ENCODE results near the gene SLF1.

Gene SLF1

DNA sequence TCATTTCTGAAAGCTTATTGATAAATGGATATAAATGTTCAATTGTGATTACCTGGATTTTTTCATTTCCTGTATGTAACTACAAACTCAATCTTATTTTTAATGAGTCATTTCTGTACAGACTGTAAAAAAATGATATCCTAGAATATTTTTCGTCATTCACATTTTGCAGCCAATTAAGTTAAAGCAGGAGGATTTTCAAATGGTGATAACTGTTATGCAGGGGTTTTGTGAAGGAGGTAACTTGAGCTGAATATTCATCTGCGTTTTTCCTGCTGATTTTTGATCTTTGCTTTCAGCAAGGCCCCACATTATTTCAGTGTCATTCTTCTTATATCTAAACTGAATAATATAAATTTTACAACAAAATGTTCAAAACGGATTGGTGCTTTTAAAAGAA is 74.1 kb downstream of the SLF1 start:
- no peak overlapping the region for H3K4me2 ChIP-seq (ENCODE audit: low read depth, low read length, poor library complexity, severe bottlenecking)
- H3K9me3 ChIP-seq (ENCODE audit: insufficient read depth, low read depth, low read length), result no peaks in the 10 kb centered on the region
- H3K9ac ChIP-seq (ENCODE audit: low read depth, low read length, poor library complexity, severe bottlenecking), result no peak overlapping the region
- H3K4me3 ChIP-seq (ENCODE audit: low read length, poor library complexity, severe bottlenecking), result no peak overlapping the region
- TF ChIP-seq EZH2phosphoT487 (IDR thresholded peaks at IDR 0.05; ENCODE audit: borderline replicate concordance) (no peak), CTCF (conservative IDR thresholded peaks at IDR 0.05; ENCODE audit: low read length) (no peak)
- no peak overlapping the region for H2AFZ ChIP-seq (ENCODE audit: low read length)
- no peaks in the 10 kb centered on the region for H3K79me2 ChIP-seq (ENCODE audit: insufficient read depth, low read length)
- no peaks in the 10 kb centered on the region for H3K9me2 ChIP-seq (replicated peaks; ENCODE audit: low read depth, low read length)
- H3F3A ChIP-seq (ENCODE audit: low read depth), result no peaks in the 10 kb centered on the region
- no peaks in the 10 kb centered on the region for H4K20me1 ChIP-seq (ENCODE audit: insufficient read depth, low read length, poor library complexity, severe bottlenecking)
- no peaks in the 10 kb centered on the region for H3K27me3 ChIP-seq (ENCODE audit: insufficient read depth, low read length, poor library complexity, severe bottlenecking)
- peaks cover 15% of the 10 kb centered on the region; the same call in 1 of the 2 replicates for H3K36me3 ChIP-seq (ENCODE audit: insufficient read depth, low read length)
- no peaks in the 10 kb centered on the region for H3K4me1 ChIP-seq (ENCODE audit: insufficient read depth, low read length, poor library complexity, severe bottlenecking)

- Histone ChIP-seq H3K79me2 (ENCODE audit: insufficient read depth, low read length) (no peaks in the 10 kb centered on the region), H3K4me3 (ENCODE audit: low read length, poor library complexity, severe bottlenecking) (no peak overlapping the region), H3K9ac (ENCODE audit: low read depth, low read length, poor library complexity, severe bottlenecking) (no peak overlapping the region), H4K20me1 (ENCODE audit: insufficient read depth, low read length, poor library complexity, severe bottlenecking) (no peaks in the 10 kb centered on the region), H3F3A (ENCODE audit: low read depth) (no peaks in the 10 kb centered on the region), H3K9me3 (ENCODE audit: insufficient read depth, low read depth, low read length) (no peaks in the 10 kb centered on the region), H3K9me2 (replicated peaks; ENCODE audit: low read depth, low read length) (no peaks in the 10 kb centered on the region), H3K4me1 (ENCODE audit: insufficient read depth, low read length, poor library complexity, severe bottlenecking) (no peaks in the 10 kb centered on the region), H2AFZ (ENCODE audit: low read length) (no peak overlapping the region), H3K27me3 (ENCODE audit: insufficient read depth, low read length, poor library complexity, severe bottlenecking) (no peaks in the 10 kb centered on the region), H3K4me2 (ENCODE audit: low read depth, low read length, poor library complexity, severe bottlenecking) (no peak overlapping the region), H3K36me3 (ENCODE audit: insufficient read depth, low read length) (peaks cover 15% of the 10 kb centered on the region; the same call in 1 of the 2 replicates)
- TF ChIP-seq EZH2phosphoT487 (IDR thresholded peaks at IDR 0.05; ENCODE audit: borderline replicate concordance), result no peak
- peak; percentile 52 for TF ChIP-seq CTCF (conservative IDR thresholded peaks at IDR 0.05; ENCODE audit: low read length)
These were observed 74.8 kb downstream of the SLF1 start for GRCh38 chr5:94693043-94693822.

DNA sequence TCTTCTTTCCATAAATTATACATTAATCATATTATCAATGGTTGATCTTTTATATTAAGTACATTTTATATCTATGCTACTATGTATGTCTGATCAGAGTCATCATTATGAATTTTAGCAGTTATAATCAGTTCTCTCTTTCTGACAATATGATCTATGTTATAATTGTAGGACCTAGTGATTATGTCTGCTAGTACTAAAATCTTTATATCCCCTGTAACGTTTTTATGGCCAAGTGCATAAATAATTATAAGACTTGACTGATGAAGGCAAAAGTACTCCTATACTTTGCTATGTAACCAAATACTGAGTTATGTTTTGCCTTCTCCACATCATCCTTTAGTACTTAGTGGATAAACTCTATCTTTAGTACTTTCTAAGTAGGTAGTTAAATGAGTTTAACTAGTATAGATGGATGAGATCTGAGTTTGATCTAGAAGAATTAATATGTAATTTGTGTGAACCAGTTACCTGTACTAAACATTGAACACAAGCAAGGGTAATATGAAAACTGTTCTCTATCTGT is 75.4 kb downstream of the SLF1 start:
- no peaks in the 10 kb centered on the region for H3K4me1 ChIP-seq (ENCODE audit: insufficient read depth, low read length, poor library complexity, severe bottlenecking)

More for the DNA sequence above, 75.4 kb downstream of the SLF1 start:
- H3K4me3 ChIP-seq (ENCODE audit: low read length, poor library complexity, severe bottlenecking), result no peak overlapping the region
- H3F3A ChIP-seq (ENCODE audit: low read depth), result no peaks in the 10 kb centered on the region
- no peak for TF ChIP-seq CTCF (conservative IDR thresholded peaks at IDR 0.05; ENCODE audit: low read length)
- TF ChIP-seq EZH2phosphoT487 (IDR thresholded peaks at IDR 0.05; ENCODE audit: borderline replicate concordance), result no peak
- H3K36me3 ChIP-seq (ENCODE audit: insufficient read depth, low read length), result peaks cover 9% of the 10 kb centered on the region; the same call in 1 of the 2 replicates
- H3K9me2 ChIP-seq (replicated peaks; ENCODE audit: low read depth, low read length), result no peaks in the 10 kb centered on the region
- H2AFZ ChIP-seq (ENCODE audit: low read length), result no peak overlapping the region
- H3K27me3 ChIP-seq (ENCODE audit: insufficient read depth, low read length, poor library complexity, severe bottlenecking), result no peaks in the 10 kb centered on the region
- H3K79me2 ChIP-seq (ENCODE audit: insufficient read depth, low read length), result no peaks in the 10 kb centered on the region
- H4K20me1 ChIP-seq (ENCODE audit: insufficient read depth, low read length, poor library complexity, severe bottlenecking), result no peaks in the 10 kb centered on the region
- H3K9ac ChIP-seq (ENCODE audit: low read depth, low read length, poor library complexity, severe bottlenecking), result no peak overlapping the region
- no peaks in the 10 kb centered on the region for H3K9me3 ChIP-seq (ENCODE audit: insufficient read depth, low read depth, low read length)
- no peak overlapping the region for H3K4me2 ChIP-seq (ENCODE audit: low read depth, low read length, poor library complexity, severe bottlenecking)
